WTC11 (cell line): ENCODE measurements around the gene ADGRV1.

Experiments
- ATF2 ChIP-seq: sonication (generic); formaldehyde crosslinking; IDR thresholded peaks from 2 replicates; pipeline ENCODE4 v1.8.1; 2022; ENCODE audit warnings: low read depth, missing genetic modification reagents, borderline replicate concordance
- ATF3 ChIP-seq: sonication (generic); formaldehyde crosslinking; conservative IDR thresholded peaks from 2 replicates; pipeline ENCODE4 v1.8.1; 2022; ENCODE audit warnings: mild to moderate bottlenecking, missing genetic modification reagents
- CTCF ChIP-seq: fragments of 200-600 bp; IDR thresholded peaks from 2 replicates; pipeline ENCODE4 v1.8.0; 2022; ENCODE audit warnings: antibody characterized with exemption
- ESRRA ChIP-seq: sonication (generic); formaldehyde crosslinking; IDR thresholded peaks from 2 replicates; pipeline ENCODE4 v1.8.1; 2022; ENCODE audit warnings: mild to moderate bottlenecking, missing genetic modification reagents, borderline replicate concordance
- HMGXB4 ChIP-seq: sonication (generic); formaldehyde crosslinking; IDR thresholded peaks from 2 replicates; pipeline ENCODE4 v1.8.1; 2023; ENCODE audit warnings: mild to moderate bottlenecking, moderate library complexity, missing genetic modification reagents
- IRF1 ChIP-seq: sonication (generic); formaldehyde crosslinking; IDR thresholded peaks from 2 replicates; pipeline ENCODE4 v1.8.0; 2023; ENCODE audit warnings: missing genetic modification reagents
- MXD4 ChIP-seq: fragments of 250-450 bp; sonication (Bioruptor Pico); IDR thresholded peaks from 2 replicates; pipeline ENCODE4 v1.8.0; 2021; ENCODE audit warnings: mild to moderate bottlenecking, moderate library complexity, borderline replicate concordance
- MYBL2 ChIP-seq: sonication (generic); formaldehyde crosslinking; IDR thresholded peaks from 2 replicates; pipeline ENCODE4 v1.8.1; 2023; ENCODE audit warnings: mild to moderate bottlenecking, moderate library complexity, missing genetic modification reagents
- NR3C1 ChIP-seq: sonication (generic); formaldehyde crosslinking; conservative IDR thresholded peaks from 2 replicates; pipeline ENCODE4 v1.8.1; 2023; ENCODE audit warnings: low read depth, mild to moderate bottlenecking, missing genetic modification reagents
- OVOL2 ChIP-seq: fragments of 250-450 bp; sonication (Bioruptor Pico); IDR thresholded peaks from 2 replicates; pipeline ENCODE4 v1.9.0; 2021; ENCODE audit warnings: mild to moderate bottlenecking, borderline replicate concordance
- SP1 ChIP-seq: sonication (generic); formaldehyde crosslinking; conservative IDR thresholded peaks from 2 replicates; pipeline ENCODE4 v1.8.1; 2022; ENCODE audit warnings: missing genetic modification reagents
- TCF7 ChIP-seq: sonication (generic); formaldehyde crosslinking; IDR thresholded peaks from 2 replicates; pipeline ENCODE4 v1.8.0; 2022; ENCODE audit warnings: mild to moderate bottlenecking, low read depth, missing genetic modification reagents, moderate library complexity
- ZNF512 ChIP-seq: sonication (generic); formaldehyde crosslinking; IDR thresholded peaks from 2 replicates; pipeline ENCODE4 v1.8.1; 2022; ENCODE audit warnings: missing genetic modification reagents, borderline replicate concordance
- ZSCAN18 ChIP-seq: fragments of 250-450 bp; sonication (Bioruptor Pico); IDR thresholded peaks from 2 replicates; pipeline ENCODE4 v2.1.2; 2022; ENCODE audit warnings: mild to moderate bottlenecking, moderate library complexity

GRCh38 chr5:91061094-91061493, 502.5 kb downstream of the ADGRV1 start:
- no peak for TF ChIP-seq CTCF
- no peak for TF ChIP-seq ATF2
- TF ChIP-seq TCF7 (CRISPR knock-in tag): no peak
- no peak for TF ChIP-seq SP1 (CRISPR knock-in tag)
- TF ChIP-seq ESRRA (CRISPR knock-in tag): no peak
- no peak for TF ChIP-seq MXD4 (CRISPR knock-in tag)
- no peak for TF ChIP-seq HMGXB4 (CRISPR knock-in tag)
- no peak for TF ChIP-seq IRF1 (CRISPR knock-in tag)
- no peak for TF ChIP-seq OVOL2 (CRISPR knock-in tag)
- no peak for TF ChIP-seq MYBL2 (CRISPR knock-in tag)
- TF ChIP-seq ATF3: no peak
- no peak for TF ChIP-seq ZSCAN18 (CRISPR knock-in tag)
- no peak for TF ChIP-seq ZNF512 (CRISPR knock-in tag)
- no peak for TF ChIP-seq NR3C1 (CRISPR knock-in tag)
